MG63 (cell line): ENCODE results near the gene DPP10. TPM values are rescaled to one million over a fixed set of nuclear protein-coding genes. Genes with fewer than 3 reads are reported as not detected.

Experiments
- DNase-seq: peaks from one replicate; pipeline ENCODE4 v3.0.0-alpha.2; 2020
- H3K27me3 ChIP-seq: fragments of 250-450 bp; sonication (Bioruptor Pico); 2 replicates; pipeline ENCODE4 v1.5.1; 2020; ENCODE audit warnings: mild to moderate bottlenecking, moderate library complexity
- H3K36me3 ChIP-seq: fragments of 250-450 bp; sonication (Bioruptor Pico); 2 replicates; pipeline ENCODE4 v1.5.1; 2020; ENCODE audit warnings: mild to moderate bottlenecking, moderate library complexity
- H3K4me3 ChIP-seq: fragments of 250-450 bp; sonication (Bioruptor Pico); 2 replicates; pipeline ENCODE4 v1.5.1; 2020; ENCODE audit warnings: mild to moderate bottlenecking, moderate library complexity
- H3K9me3 ChIP-seq: fragments of 250-450 bp; sonication (Bioruptor Pico); 2 replicates; pipeline ENCODE4 v1.5.1; 2020; ENCODE audit warnings: mild to moderate bottlenecking, moderate library complexity
- total RNA-seq: library from RNA; depleted of rRNA; stranded (reverse); fragments of >200 nt; shearing (Covaris generic); gene quantifications from 2 replicates; pipeline ENCODE4 v1.2.3, GENCODE V29; 2014; ENCODE audit warnings: low replicate concordance

The DPP10 gene
- total RNA-seq, 1 experiment from 2014 or later = 6.4 TPM

GRCh38 chr2:115874427-115874826 is 1432.0 kb downstream of the DPP10 start:
- Histone ChIP-seq H3K4me3 (no peak overlapping the region), H3K9me3 (no peaks in the 10 kb centered on the region), H3K27me3 (no peaks in the 10 kb centered on the region), H3K36me3 (no peaks in the 10 kb centered on the region)
- DNase-seq = no peak

- H3K36me3 ChIP-seq = no peaks in the 10 kb centered on the region
- no peaks in the 10 kb centered on the region for H3K9me3 ChIP-seq
- DNase-seq = no peak
- H3K4me3 ChIP-seq = no peak overlapping the region
- H3K27me3 ChIP-seq = no peaks in the 10 kb centered on the region
These were observed 1438.1 kb downstream of the DPP10 start for GRCh38 chr2:115880558-115880957.

GRCh38 chr2:115887209-115887776 is 1444.9 kb downstream of the DPP10 start:
- Histone ChIP-seq H3K36me3 (no peaks in the 10 kb centered on the region), H3K4me3 (no peak overlapping the region), H3K27me3 (no peaks in the 10 kb centered on the region), H3K9me3 (0 out of 2 replicates have a peak, but pooled peaks cover 3% of the 10 kb centered on the region)
- DNase-seq = no peak
